ENCODE data around the gene DNASE1L3.

GRCh38 chr3:58206406-58207011, 4.3 kb downstream of the DNASE1L3 start:
- TF ChIP-seq SP1 (IDR thresholded peaks at IDR 0.05) (no peak), HDGF (IDR thresholded peaks at IDR 0.05; ENCODE audit: borderline replicate concordance) (no peak), TARDBP (IDR thresholded peaks at IDR 0.05) (no peak), ELF4 (IDR thresholded peaks at IDR 0.05) (no peak)
